Stomach (tissue), 9 donors: Measurements from ENCODE around the gene LRRC56. TPM values are rescaled to one million over a fixed set of nuclear protein-coding genes. Genes with fewer than 3 reads are reported as not detected.

Experiments used
- DNase-seq, 2 donors: peaks; one replicate each; pipeline versions ENCODE4 v3.0.0 to v3.0.0-alpha.2; 2013 to 2019
- H3K27ac ChIP-seq, 5 donors: fragments of 200-600 bp in 4 of 5; sonication (generic) in 4 of 5; one replicate each; pipeline ENCODE4 v1.5.1; 2013 to 2019; ENCODE audit warnings: mild to moderate bottlenecking in 1 of 5, moderate library complexity in 1 of 5
- H3K27me3 ChIP-seq, 3 donors: fragments of 200-600 bp; sonication (generic); one replicate each; pipeline ENCODE4 v1.5.1; 2017 to 2019; ENCODE audit warnings: mixed run types in 1 of 3
- H3K36me3 ChIP-seq, 4 donors: fragments of 200-600 bp; sonication (generic); 1 replicate in 3 of 4; 2 replicates in 1 of 4; pipeline ENCODE4 v1.5.1; 2016 to 2019
- H3K4me1 ChIP-seq, 4 donors: fragments of 200-600 bp; sonication (generic); one replicate each; pipeline ENCODE4 v1.5.1; 2016 to 2019
- H3K4me3 ChIP-seq, 4 donors: fragments of 200-600 bp; sonication (generic) in 3 of 4; one replicate each; pipeline ENCODE4 v1.5.1; 2016 to 2019; ENCODE audit warnings: mild to moderate bottlenecking in 1 of 4
- H3K9me3 ChIP-seq, 4 donors: fragments of 200-600 bp; sonication (generic); one replicate each; pipeline ENCODE4 v1.5.1; 2016 to 2019
- CTCF ChIP-seq, 7 experiments: fragments of 450-650 bp in 4 of 7; fragments of 200-600 bp in 3 of 7; sonication (generic) in 3 of 7; IDR thresholded peaks; one replicate each; pipeline ENCODE4 v1.5.1; 2016 to 2019; ENCODE audit warnings: antibody characterized with exemption in 7 of 7, control low read depth in 2 of 7, mild to moderate bottlenecking in 1 of 7
- EP300 ChIP-seq: sonication (generic); formaldehyde crosslinking; IDR thresholded peaks from one replicate; pipeline ENCODE4 v1.6.1; 2017; ENCODE audit warnings: antibody characterized with exemption
- POLR2A ChIP-seq, 4 donors: fragments of 450-650 bp; IDR thresholded peaks; one replicate each; pipeline ENCODE4 v1.6.1; 2016; ENCODE audit warnings: antibody characterized with exemption in 4 of 4, control low read depth in 2 of 4, mild to moderate bottlenecking in 1 of 4, moderate library complexity in 1 of 4
- POLR2AphosphoS5 ChIP-seq, 3 donors: sonication (generic); formaldehyde crosslinking; IDR thresholded peaks; one replicate each; pipeline ENCODE4 v1.6.1; 2016; ENCODE audit warnings: antibody characterized with exemption in 3 of 3
- WGBS, 5 donors: extraction: QIAGEN DNeasy Blood & Tissue Kit in 3 of 5; methylation state at CpG; one replicate each; pipeline versions ENCODE4 v1.1.5 to v1.1.7; 2013 to 2018; 5-methylcytosine and 5-hydroxymethylcytosine counted together
- intact Hi-C: fragments of 100-400 bp; cut with DNase I; formaldehyde crosslinking; loops from one replicate; pipeline ENCODE4 v1.15.1; 2023; ENCODE audit warnings: low total_unique reads
- polyA plus RNA-seq, 3 donors: library from polyadenylated mRNA; stranded (reverse); fragments of 200-250 nt; gene quantifications; one replicate each; pipeline ENCODE4 v1.2.3, GENCODE V29; 2013
- total RNA-seq, 5 donors: library from RNA; depleted of rRNA; stranded (reverse); fragments of >200 nt; gene quantifications; one replicate each; pipeline versions ENCODE4 v1.1.0 to v1.2.3, GENCODE V29; 2014 to 2016
- donor health status: healthy with polysubstance abuse.
- donor health status: Bipolar disorder and iron deficiency.
- donor health status: healthy.

The LRRC56 gene
- total and polyA plus RNA-seq, 8 donors = 0.18 to 8.1 (median 2.9) TPM; not detected in 1

GRCh38 chr11:567011-567628, 29.8 kb downstream of the LRRC56 start:
- intact Hi-C loops = no loop called here
- DNase-seq = peak in 1 of 2 donors; percentile 46
- H3K36me3 ChIP-seq = peaks cover 0 to 16% (median 7%) of the 10 kb centered on the region in 4 donors
- peaks cover 0 to 9% (median 0%) of the 10 kb centered on the region in 3 donors for H3K27me3 ChIP-seq
- H3K4me3 ChIP-seq = peak overlapping the region in 3 of 4 donors; percentile 62 to 69 (median 65)
- 45 to 68% (median 66%) methylated on average over 4 to 18 of the region's 18 CpGs for WGBS, 5 donors
- peak overlapping the region; percentile 82 to 94 (median 90) for H3K27ac ChIP-seq
- peaks cover 25 to 50% (median 48%) of the 10 kb centered on the region in 4 donors for H3K4me1 ChIP-seq
- TF ChIP-seq EP300 = no peak
- no peak for TF ChIP-seq CTCF (IDR thresholded peaks at IDR 0.05)
- no peak for TF ChIP-seq POLR2AphosphoS5 (IDR thresholded peaks at IDR 0.05)
- no peak for TF ChIP-seq POLR2A (IDR thresholded peaks at IDR 0.05)
- H3K9me3 ChIP-seq = no peaks in the 10 kb centered on the region

- H3K36me3 ChIP-seq = peaks cover 0 to 16% (median 7%) of the 10 kb centered on the region in 4 donors
- TF ChIP-seq POLR2AphosphoS5 (IDR thresholded peaks at IDR 0.05) (no peak), EP300 (no peak)
- H3K9me3 ChIP-seq = no peaks in the 10 kb centered on the region
- WGBS, 5 donors = 12 to 31% (median 22%) methylated on average over 12 to 41 of the region's 41 CpGs
- peak overlapping the region; percentile 82 to 94 (median 90) for H3K27ac ChIP-seq
- no peak for DNase-seq
- intact Hi-C loops = no loop called here
- H3K4me3 ChIP-seq = peak overlapping the region; percentile 62 to 69 (median 64)
- peaks cover 0 to 9% (median 0%) of the 10 kb centered on the region in 3 donors for H3K27me3 ChIP-seq
- H3K4me1 ChIP-seq = peaks cover 19 to 44% (median 42%) of the 10 kb centered on the region in 4 donors
Observed at GRCh38 chr11:567629-568292, 30.4 kb downstream of the LRRC56 start.

GRCh38 chr11:568306-569157, 31.2 kb downstream of the LRRC56 start:
- peak; percentile 24 to 57 (median 31) for TF ChIP-seq POLR2AphosphoS5 (IDR thresholded peaks at IDR 0.05)
- TF ChIP-seq POLR2A (IDR thresholded peaks at IDR 0.05) = no peak
- 0 to 1% (median 1%) methylated on average over 23 to 123 of the region's 123 CpGs for WGBS, 5 donors
- intact Hi-C loops = no loop called here
- Histone ChIP-seq H3K27ac (peak overlapping the region; percentile 82 to 94 (median 90)), H3K4me3 (peak overlapping the region; percentile 62 to 69 (median 64)), H3K27me3 (peaks cover 0 to 9% (median 0%) of the 10 kb centered on the region in 3 donors), H3K36me3 (peaks cover 0 to 9% (median 3%) of the 10 kb centered on the region in 4 donors), H3K4me1 (peaks cover 13 to 36% (median 34%) of the 10 kb centered on the region in 4 donors), H3K9me3 (no peaks in the 10 kb centered on the region)
- peak; percentile 96 to 98 for DNase-seq

- peak overlapping the region; percentile 62 to 69 (median 64) for H3K4me3 ChIP-seq
- DNase-seq = peak in 1 of 2 donors; percentile 49
- WGBS, 5 donors = 26 to 50% (median 30%) methylated on average over 23 to 36 of the region's 36 CpGs
- TF ChIP-seq POLR2AphosphoS5 (IDR thresholded peaks at IDR 0.05) = no peak
- TF ChIP-seq CTCF (IDR thresholded peaks at IDR 0.05) = no peak
- TF ChIP-seq POLR2A (IDR thresholded peaks at IDR 0.05) = no peak
- TF ChIP-seq EP300 = no peak
- peaks cover 0 to 10% (median 0%) of the 10 kb centered on the region in 3 donors for H3K27me3 ChIP-seq
- H3K36me3 ChIP-seq = peaks cover 0 to under 1% (median 0%) of the 10 kb centered on the region in 4 donors
- H3K4me1 ChIP-seq = peaks cover 13 to 34% (median 30%) of the 10 kb centered on the region in 4 donors
- H3K27ac ChIP-seq = peak overlapping the region; percentile 80 to 92 (median 89)
- intact Hi-C loops = no loop called here
- H3K9me3 ChIP-seq = no peaks in the 10 kb centered on the region
Observed at GRCh38 chr11:569158-569885, 32.0 kb downstream of the LRRC56 start.
